ENCODE measurements around the gene SCIN.
"Not testable (repeated sequence)": the region's sequence is repeated elsewhere in the genome, so short reads cannot be mapped to it uniquely, and the experiment has no call there.

The SCIN gene

GRCh38 chr7:12570534-12571461 is at the start of gene SCIN:
Gene SCIN, plus strand, starts transcription at chr7:12570720. Its CDS starts 67 bp downstream, at chr7:12570787.
- DNase-seq: peak; percentile 8
- peak within 1 kb of the TSS; percentile 78 to 86 for H3K4me3 Mint-ChIP-seq
- peak; percentile 50 to 79 for ATAC-seq (replicated peaks)
- peak within 1 kb of the TSS; percentile 52 for H3K27ac Mint-ChIP-seq
- H3K9me3 Mint-ChIP-seq: no peaks in the 10 kb centered on the region
- no peaks in the 10 kb centered on the region for H3K36me3 Mint-ChIP-seq
- peaks cover 8 to 17% of the 10 kb centered on the region in 2 donors for H3K4me1 Mint-ChIP-seq
- H3K27me3 Mint-ChIP-seq: peaks cover 28 to 35% of the 10 kb centered on the region in 2 donors

GRCh38 chr7:12524794-12525386 is 45.6 kb upstream of the SCIN start:
- Mint-ChIP-seq H3K4me3 (no peak overlapping the region), H3K27ac (no peak overlapping the region), H3K27me3 (peaks cover 14 to 21% of the 10 kb centered on the region in 2 donors), H3K9me3 (no peaks in the 10 kb centered on the region), H3K36me3 (no peaks in the 10 kb centered on the region), H3K4me1 (no peaks in the 10 kb centered on the region)
- ATAC-seq (replicated peaks) (peak in 1 of 2 donors; percentile 25), DNase-seq (no peak)

DNA sequence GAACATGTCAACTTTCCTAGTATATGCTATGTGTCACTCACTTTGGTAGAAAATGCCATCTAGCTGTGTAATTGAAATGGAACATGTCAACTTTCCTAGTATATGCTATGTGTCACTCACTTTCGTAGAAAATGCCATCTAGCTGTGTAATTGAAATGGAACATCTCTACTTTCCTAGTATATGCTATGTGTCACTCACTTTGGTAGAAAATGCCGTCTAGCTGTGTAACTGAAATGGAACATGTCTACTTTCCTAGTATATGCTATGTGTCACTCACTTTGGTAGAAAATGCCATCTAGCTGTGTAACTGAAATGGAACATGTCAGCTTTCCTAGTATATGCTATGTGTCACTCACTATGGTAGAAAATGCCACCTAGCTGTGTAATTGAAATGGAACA is 43.8 kb upstream of the SCIN start:
- H3K9me3 Mint-ChIP-seq; DNase-seq; H3K36me3 Mint-ChIP-seq; H3K4me3 Mint-ChIP-seq; H3K4me1 Mint-ChIP-seq; H3K27ac Mint-ChIP-seq; ATAC-seq (replicated peaks): not testable (repeated sequence)
- peaks cover 8 to 30% of the 10 kb centered on the region in 2 donors for H3K27me3 Mint-ChIP-seq

DNA sequence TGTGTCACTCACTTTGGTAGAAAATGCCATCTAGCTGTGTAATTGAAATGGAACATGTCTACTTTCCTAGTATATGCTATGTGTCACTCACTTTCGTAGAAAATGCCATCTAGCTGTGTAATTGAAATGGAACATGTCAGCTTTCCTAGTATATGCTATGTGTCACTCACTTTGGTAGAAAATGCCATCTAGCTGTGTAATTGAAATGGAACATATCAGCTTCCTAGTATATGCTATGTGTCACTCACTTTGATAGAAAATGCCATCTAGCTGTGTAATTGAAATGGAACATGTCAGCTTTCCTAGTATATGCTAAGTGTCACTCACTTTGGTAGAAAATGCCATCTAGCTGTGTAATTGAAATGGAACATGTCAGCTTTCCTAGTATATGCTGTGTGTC is 42.9 kb upstream of the SCIN start:
- ATAC-seq (replicated peaks); H3K36me3 Mint-ChIP-seq: not testable (repeated sequence)

GRCh38 chr7:12529971-12530710 is 40.4 kb upstream of the SCIN start:
- Mint-ChIP-seq H3K36me3 (no peaks in the 10 kb centered on the region), H3K27me3 (peaks cover 0 to 19% of the 10 kb centered on the region in 2 donors), H3K4me3 (no peak overlapping the region), H3K4me1 (no peaks in the 10 kb centered on the region), H3K9me3 (no peaks in the 10 kb centered on the region), H3K27ac (no peak overlapping the region)
- ATAC-seq (replicated peaks) (no peak), DNase-seq (no peak)

More for the DNA sequence above, 42.9 kb upstream of the SCIN start:
- not testable (repeated sequence) for DNase-seq, H3K4me3 Mint-ChIP-seq, H3K27ac Mint-ChIP-seq, H3K4me1 Mint-ChIP-seq, H3K9me3 Mint-ChIP-seq
- H3K27me3 Mint-ChIP-seq: peaks cover 6 to 29% of the 10 kb centered on the region in 2 donors

GRCh38 chr7:12531784-12532183 is 38.7 kb upstream of the SCIN start:
- no peak for DNase-seq
- no peaks in the 10 kb centered on the region for H3K36me3 Mint-ChIP-seq
- ATAC-seq (replicated peaks): no peak
- H3K27me3 Mint-ChIP-seq: peaks cover 0 to 22% of the 10 kb centered on the region in 2 donors
- H3K4me3 Mint-ChIP-seq: no peak overlapping the region
- no peak overlapping the region for H3K27ac Mint-ChIP-seq
- H3K9me3 Mint-ChIP-seq: peaks cover 4% of the 10 kb centered on the region in 2 donors
- no peaks in the 10 kb centered on the region for H3K4me1 Mint-ChIP-seq

DNA sequence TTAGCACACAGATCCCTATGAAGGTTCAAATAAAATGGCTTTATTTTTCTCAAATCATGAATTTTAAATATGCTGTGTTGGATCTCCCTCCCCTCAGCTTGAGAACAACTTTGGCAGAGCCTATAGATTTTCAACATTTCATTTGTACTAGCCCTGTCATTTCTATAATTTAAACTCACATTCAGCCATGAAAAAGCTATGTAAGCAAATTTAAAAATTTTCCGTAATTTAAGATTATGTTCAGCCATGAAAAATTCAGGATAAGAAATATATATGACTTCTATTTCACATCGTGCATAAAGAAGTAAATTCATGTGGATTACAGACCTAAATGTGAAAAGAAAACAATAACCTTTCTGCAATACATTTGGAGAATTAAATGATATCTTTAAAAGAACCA is 36.5 kb upstream of the SCIN start:
- Mint-ChIP-seq H3K27ac (no peak overlapping the region), H3K4me1 (no peaks in the 10 kb centered on the region), H3K27me3 (peaks cover 0 to 26% of the 10 kb centered on the region in 2 donors), H3K4me3 (no peak overlapping the region), H3K9me3 (peaks cover 4 to 7% of the 10 kb centered on the region in 2 donors), H3K36me3 (no peaks in the 10 kb centered on the region)
- no peak for ATAC-seq (replicated peaks)
- DNase-seq: no peak

- no peak overlapping the region for H3K27ac Mint-ChIP-seq
- peaks cover 4 to 7% of the 10 kb centered on the region in 2 donors for H3K9me3 Mint-ChIP-seq
- peaks cover 0 to 18% of the 10 kb centered on the region in 2 donors for H3K27me3 Mint-ChIP-seq
Measured at GRCh38 chr7:12539681-12540080, 30.8 kb upstream of the SCIN start.

DNA sequence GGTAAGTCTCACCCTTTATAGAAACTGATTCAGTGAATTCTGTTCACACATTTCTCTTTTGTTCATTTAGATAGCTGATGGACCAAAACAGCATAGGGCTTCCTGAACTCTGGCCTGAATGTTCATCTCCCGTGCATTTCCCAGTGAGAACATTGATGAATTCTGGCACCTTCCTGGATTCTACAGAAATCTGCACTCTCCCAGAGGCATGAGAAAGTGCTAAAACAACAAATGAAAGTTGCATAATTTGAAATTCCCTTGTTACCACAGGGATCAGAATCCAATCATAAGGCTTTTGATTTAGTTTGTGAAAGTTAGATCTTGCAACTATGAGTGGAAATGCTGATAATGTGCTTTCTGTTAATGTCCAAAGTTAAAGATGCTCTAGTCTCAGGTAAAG is 29.7 kb upstream of the SCIN start:
- Mint-ChIP-seq H3K27me3 (peaks cover 0 to 18% of the 10 kb centered on the region in 2 donors), H3K27ac (no peak overlapping the region), H3K4me1 (no peaks in the 10 kb centered on the region), H3K9me3 (peaks cover 4 to 5% of the 10 kb centered on the region in 2 donors), H3K4me3 (no peak overlapping the region), H3K36me3 (no peaks in the 10 kb centered on the region)
- DNase-seq (no peak), ATAC-seq (replicated peaks) (no peak)

More at GRCh38 chr7:12539681-12540080, 30.8 kb upstream of the SCIN start:
- no peaks in the 10 kb centered on the region for H3K36me3 Mint-ChIP-seq
- no peaks in the 10 kb centered on the region for H3K4me1 Mint-ChIP-seq
- H3K4me3 Mint-ChIP-seq: no peak overlapping the region
- ATAC-seq (replicated peaks): peak in 1 of 2 donors; percentile 36
- no peak for DNase-seq

DNA sequence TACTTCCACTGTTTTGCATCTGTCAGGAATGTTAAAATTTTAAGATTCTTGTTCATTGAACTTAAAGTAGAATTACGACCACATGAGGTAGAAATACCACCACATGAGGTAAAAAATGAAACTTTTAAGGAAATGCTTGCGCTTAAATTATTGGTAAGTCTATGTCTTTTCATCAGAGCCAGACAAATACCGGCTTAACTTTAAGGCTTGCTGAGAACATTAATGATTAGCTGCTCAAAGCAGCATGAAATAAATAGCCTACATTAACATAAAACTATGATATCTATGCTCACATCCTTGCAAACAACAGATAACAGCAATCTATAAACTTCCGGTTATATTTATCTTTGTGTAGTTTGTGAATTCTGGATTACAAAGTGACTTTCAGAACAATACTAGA is 26.9 kb upstream of the SCIN start:
- H3K4me1 Mint-ChIP-seq: no peaks in the 10 kb centered on the region
- peaks cover 0 to 11% of the 10 kb centered on the region in 2 donors for H3K27me3 Mint-ChIP-seq
- H3K36me3 Mint-ChIP-seq: no peaks in the 10 kb centered on the region
- ATAC-seq (replicated peaks) (no peak), DNase-seq (no peak)
- H3K4me3 Mint-ChIP-seq: no peak overlapping the region
- H3K27ac Mint-ChIP-seq: no peak overlapping the region
- no peaks in the 10 kb centered on the region for H3K9me3 Mint-ChIP-seq

DNA sequence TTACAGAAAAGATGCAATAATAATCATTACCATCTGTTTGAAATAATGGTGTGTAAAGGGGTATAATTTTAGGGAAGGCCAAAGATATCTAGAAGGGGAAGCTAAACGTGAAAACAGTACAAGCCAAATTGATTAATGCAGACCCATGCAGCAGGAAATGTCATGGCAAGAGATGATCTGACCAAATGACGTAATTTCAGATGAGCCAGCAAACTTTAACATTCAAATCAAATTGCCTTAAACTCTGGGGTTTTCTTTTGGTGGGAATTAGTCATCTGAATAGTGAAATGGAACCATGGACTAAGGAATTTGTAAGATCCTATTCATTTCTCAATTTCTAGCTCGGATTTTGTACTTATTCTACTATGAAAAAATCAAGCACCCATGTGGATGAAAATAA is 21.4 kb upstream of the SCIN start:
- Mint-ChIP-seq H3K4me3 (no peak overlapping the region), H3K4me1 (no peaks in the 10 kb centered on the region), H3K27me3 (no peaks in the 10 kb centered on the region), H3K27ac (no peak overlapping the region), H3K9me3 (no peaks in the 10 kb centered on the region), H3K36me3 (no peaks in the 10 kb centered on the region)
- ATAC-seq (replicated peaks) (no peak), DNase-seq (no peak)

GRCh38 chr7:12550956-12551355 is 19.6 kb upstream of the SCIN start:
- Mint-ChIP-seq H3K27me3 (no peaks in the 10 kb centered on the region), H3K9me3 (no peaks in the 10 kb centered on the region), H3K36me3 (no peaks in the 10 kb centered on the region), H3K27ac (no peak overlapping the region), H3K4me1 (no peaks in the 10 kb centered on the region), H3K4me3 (no peak overlapping the region)
- DNase-seq (no peak), ATAC-seq (replicated peaks) (no peak)

GRCh38 chr7:12552876-12553275 is 17.6 kb upstream of the SCIN start:
- Mint-ChIP-seq H3K4me3 (no peak overlapping the region), H3K36me3 (no peaks in the 10 kb centered on the region), H3K27ac (no peak overlapping the region), H3K9me3 (peaks cover 0 to 4% of the 10 kb centered on the region in 2 donors), H3K27me3 (no peaks in the 10 kb centered on the region), H3K4me1 (no peaks in the 10 kb centered on the region)
- DNase-seq: no peak
- no peak for ATAC-seq (replicated peaks)

- H3K27ac Mint-ChIP-seq: no peak overlapping the region
- DNase-seq: no peak
- peaks cover 0 to 4% of the 10 kb centered on the region in 2 donors for H3K9me3 Mint-ChIP-seq
- no peaks in the 10 kb centered on the region for H3K4me1 Mint-ChIP-seq
- H3K27me3 Mint-ChIP-seq: no peaks in the 10 kb centered on the region
- no peak for ATAC-seq (replicated peaks)
- no peaks in the 10 kb centered on the region for H3K36me3 Mint-ChIP-seq
- H3K4me3 Mint-ChIP-seq: no peak overlapping the region
Measured at GRCh38 chr7:12553416-12553815, 17.1 kb upstream of the SCIN start.
